Measurements from ENCODE around the gene SPOCK1. TPM values are rescaled to one million over a fixed set of nuclear protein-coding genes. Genes with fewer than 3 reads are reported as not detected.

The SPOCK1 gene
- total and polyA plus RNA-seq, 5 donors from 2014 or later, result 0.27 TPM; not detected in 4

GRCh38 chr5:137026296-137026695, 472.8 kb downstream of the SPOCK1 start:
- peaks cover 0 to 3% (median 0%) of the 10 kb centered on the region in 7 donors for H3K9me3 Mint-ChIP-seq
- Histone ChIP-seq H3K4me3 (ENCODE audit: low read depth, low read length) (no peak overlapping the region), H3K9me3 (ENCODE audit: control insufficient read depth in 2 of 2, low read length in 2 of 2) (no peaks in the 10 kb centered on the region), H3K27me3 (ENCODE audit: control insufficient read depth, insufficient read depth, low read length) (no peaks in the 10 kb centered on the region), H3K4me1 (ENCODE audit: control insufficient read depth, insufficient read depth, low read length, poor library complexity, severe bottlenecking) (no peaks in the 10 kb centered on the region), H3K27ac (ENCODE audit: insufficient read depth, low read length, poor library complexity, severe bottlenecking) (no peak overlapping the region), H3K36me3 (ENCODE audit: control insufficient read depth, insufficient read depth, low read length) (no peaks in the 10 kb centered on the region)
- DNase-seq, result no peak
- H3K27me3 Mint-ChIP-seq, result no peaks in the 10 kb centered on the region
- H3K27ac Mint-ChIP-seq, result no peak overlapping the region
- no peak for ATAC-seq (ENCODE audit: low read depth in 2 of 2)
- H3K36me3 Mint-ChIP-seq, result no peaks in the 10 kb centered on the region
- peaks cover 0 to 7% (median 0%) of the 10 kb centered on the region in 4 donors for H3K4me1 Mint-ChIP-seq
- H3K4me3 Mint-ChIP-seq, result no peak overlapping the region

DNA sequence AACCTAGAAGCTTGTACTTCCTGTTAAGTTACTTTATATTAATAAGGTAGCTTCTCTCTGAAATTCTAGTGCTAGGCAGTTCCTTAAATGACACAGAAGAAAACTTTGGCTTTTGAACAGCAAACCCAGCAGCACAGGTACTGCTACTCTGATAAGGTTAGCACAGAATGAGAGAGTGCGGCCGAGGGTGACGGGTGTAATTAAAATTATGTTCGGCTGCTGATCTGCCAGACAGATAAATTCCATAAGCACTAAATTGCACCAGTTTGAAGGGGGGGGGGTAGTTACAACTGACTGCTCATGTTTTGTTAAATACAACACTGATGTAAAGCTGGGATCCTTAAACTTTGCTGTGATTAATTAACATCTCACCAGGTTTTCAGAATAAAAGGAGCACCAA, 475.1 kb downstream of the SPOCK1 start:
- Histone ChIP-seq H3K36me3 (ENCODE audit: control insufficient read depth, insufficient read depth, low read length) (no peaks in the 10 kb centered on the region), H3K4me1 (ENCODE audit: control insufficient read depth, insufficient read depth, low read length, poor library complexity, severe bottlenecking) (no peaks in the 10 kb centered on the region), H3K4me3 (ENCODE audit: low read depth, low read length) (no peak overlapping the region), H3K27ac (ENCODE audit: insufficient read depth, low read length, poor library complexity, severe bottlenecking) (no peak overlapping the region), H3K9me3 (ENCODE audit: control insufficient read depth in 2 of 2, low read length in 2 of 2) (no peaks in the 10 kb centered on the region), H3K27me3 (ENCODE audit: control insufficient read depth, insufficient read depth, low read length) (no peaks in the 10 kb centered on the region)
- ATAC-seq (ENCODE audit: low read depth in 2 of 2) (no peak), DNase-seq (no peak)
- Mint-ChIP-seq H3K4me1 (peaks cover 0 to 7% (median 0%) of the 10 kb centered on the region in 4 donors), H3K4me3 (no peak overlapping the region), H3K27ac (no peak overlapping the region), H3K9me3 (peaks cover 0 to 1% (median 0%) of the 10 kb centered on the region in 7 donors), H3K36me3 (no peaks in the 10 kb centered on the region), H3K27me3 (no peaks in the 10 kb centered on the region)

DNA sequence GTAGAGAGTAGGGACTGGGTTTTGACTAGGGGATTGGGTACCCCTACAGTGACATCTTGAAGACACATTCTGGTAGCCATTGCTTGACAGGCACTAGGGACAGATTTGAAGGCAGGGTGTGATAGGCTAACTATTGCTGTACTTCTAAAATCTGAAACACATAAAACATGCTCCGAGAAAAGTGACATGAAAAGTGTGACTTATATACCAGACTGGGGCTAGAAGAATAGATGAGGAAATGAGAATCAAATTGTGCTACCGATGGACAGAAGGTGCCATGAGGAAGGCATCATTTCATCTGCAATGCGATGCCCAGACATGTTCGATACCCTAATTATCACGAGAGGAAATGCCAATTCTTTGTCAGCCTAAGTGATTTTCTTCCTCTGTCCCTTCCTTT, 475.8 kb downstream of the SPOCK1 start:
- Histone ChIP-seq H3K9me3 (ENCODE audit: control insufficient read depth in 2 of 2, low read length in 2 of 2) (no peaks in the 10 kb centered on the region), H3K4me3 (ENCODE audit: low read depth, low read length) (no peak overlapping the region), H3K36me3 (ENCODE audit: control insufficient read depth, insufficient read depth, low read length) (no peaks in the 10 kb centered on the region), H3K27me3 (ENCODE audit: control insufficient read depth, insufficient read depth, low read length) (no peaks in the 10 kb centered on the region), H3K27ac (ENCODE audit: insufficient read depth, low read length, poor library complexity, severe bottlenecking) (no peak overlapping the region), H3K4me1 (ENCODE audit: control insufficient read depth, insufficient read depth, low read length, poor library complexity, severe bottlenecking) (no peaks in the 10 kb centered on the region)
- ATAC-seq (ENCODE audit: low read depth in 2 of 2) (no peak), DNase-seq (no peak)
- H3K27ac Mint-ChIP-seq, result no peak overlapping the region
- no peaks in the 10 kb centered on the region for H3K27me3 Mint-ChIP-seq
- no peak overlapping the region for H3K4me3 Mint-ChIP-seq
- H3K36me3 Mint-ChIP-seq, result no peaks in the 10 kb centered on the region
- no peaks in the 10 kb centered on the region for H3K9me3 Mint-ChIP-seq
- peaks cover 0 to 7% (median 0%) of the 10 kb centered on the region in 4 donors for H3K4me1 Mint-ChIP-seq

- no peak overlapping the region for H3K4me3 Mint-ChIP-seq
These were observed 476.4 kb downstream of the SPOCK1 start for GRCh38 chr5:137022725-137023124.

DNA sequence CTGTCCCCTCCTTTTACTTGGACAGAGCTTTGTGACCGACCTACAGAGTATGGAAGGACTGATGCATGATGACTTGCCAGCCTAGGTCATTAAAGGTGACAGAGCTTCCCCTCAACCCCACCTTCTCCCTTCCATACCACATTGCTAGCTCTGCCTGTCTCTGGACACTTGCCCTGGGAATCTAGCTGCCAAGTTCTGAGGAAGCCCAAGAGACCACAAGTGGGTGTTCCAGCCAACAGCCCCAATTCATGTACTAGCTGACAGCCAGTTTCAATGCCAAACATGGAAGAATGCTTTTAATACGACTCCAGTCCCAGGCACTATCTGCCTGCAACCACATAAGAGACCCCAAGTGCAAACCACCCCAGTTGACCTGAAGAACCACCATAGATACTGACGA, 477.1 kb downstream of the SPOCK1 start:
- Mint-ChIP-seq H3K4me1 (peaks cover 0 to 7% (median 0%) of the 10 kb centered on the region in 4 donors), H3K4me3 (no peak overlapping the region), H3K36me3 (no peaks in the 10 kb centered on the region), H3K9me3 (no peaks in the 10 kb centered on the region), H3K27me3 (no peaks in the 10 kb centered on the region), H3K27ac (no peak overlapping the region)
- Histone ChIP-seq H3K4me1 (ENCODE audit: control insufficient read depth, insufficient read depth, low read length, poor library complexity, severe bottlenecking) (no peaks in the 10 kb centered on the region), H3K4me3 (ENCODE audit: low read depth, low read length) (no peak overlapping the region), H3K27ac (ENCODE audit: insufficient read depth, low read length, poor library complexity, severe bottlenecking) (no peak overlapping the region), H3K27me3 (ENCODE audit: control insufficient read depth, insufficient read depth, low read length) (no peaks in the 10 kb centered on the region), H3K9me3 (ENCODE audit: control insufficient read depth in 2 of 2, low read length in 2 of 2) (no peaks in the 10 kb centered on the region), H3K36me3 (ENCODE audit: control insufficient read depth, insufficient read depth, low read length) (no peaks in the 10 kb centered on the region)
- no peak for ATAC-seq (ENCODE audit: low read depth in 2 of 2)
- DNase-seq, result no peak

More at GRCh38 chr5:137022725-137023124, 476.4 kb downstream of the SPOCK1 start:
- H3K27me3 ChIP-seq (ENCODE audit: control insufficient read depth, insufficient read depth, low read length), result no peaks in the 10 kb centered on the region
- H3K9me3 ChIP-seq (ENCODE audit: control insufficient read depth in 2 of 2, low read length in 2 of 2), result no peaks in the 10 kb centered on the region
- no peak overlapping the region for H3K27ac ChIP-seq (ENCODE audit: insufficient read depth, low read length, poor library complexity, severe bottlenecking)
- no peak for DNase-seq
- H3K27me3 Mint-ChIP-seq, result no peaks in the 10 kb centered on the region
- H3K36me3 ChIP-seq (ENCODE audit: control insufficient read depth, insufficient read depth, low read length), result no peaks in the 10 kb centered on the region
- no peak overlapping the region for H3K27ac Mint-ChIP-seq
- no peaks in the 10 kb centered on the region for H3K4me1 ChIP-seq (ENCODE audit: control insufficient read depth, insufficient read depth, low read length, poor library complexity, severe bottlenecking)
- H3K9me3 Mint-ChIP-seq, result no peaks in the 10 kb centered on the region
- no peaks in the 10 kb centered on the region for H3K36me3 Mint-ChIP-seq
- no peak overlapping the region for H3K4me3 ChIP-seq (ENCODE audit: low read depth, low read length)
- H3K4me1 Mint-ChIP-seq, result peaks cover 0 to 7% (median 0%) of the 10 kb centered on the region in 4 donors
- ATAC-seq (ENCODE audit: low read depth in 2 of 2), result no peak

- no peaks in the 10 kb centered on the region for H3K4me1 ChIP-seq (ENCODE audit: control insufficient read depth, insufficient read depth, low read length, poor library complexity, severe bottlenecking)
- H3K27ac Mint-ChIP-seq, result no peak overlapping the region
- no peak overlapping the region for H3K4me3 ChIP-seq (ENCODE audit: low read depth, low read length)
- H3K9me3 ChIP-seq (ENCODE audit: control insufficient read depth in 2 of 2, low read length in 2 of 2), result no peaks in the 10 kb centered on the region
- peaks cover 0 to 7% (median 0%) of the 10 kb centered on the region in 4 donors for H3K4me1 Mint-ChIP-seq
- H3K36me3 Mint-ChIP-seq, result no peaks in the 10 kb centered on the region
- ATAC-seq (ENCODE audit: low read depth in 2 of 2) (no peak), DNase-seq (no peak)
- no peaks in the 10 kb centered on the region for H3K27me3 Mint-ChIP-seq
- no peak overlapping the region for H3K27ac ChIP-seq (ENCODE audit: insufficient read depth, low read length, poor library complexity, severe bottlenecking)
- no peak overlapping the region for H3K4me3 Mint-ChIP-seq
- no peaks in the 10 kb centered on the region for H3K9me3 Mint-ChIP-seq
- no peaks in the 10 kb centered on the region for H3K36me3 ChIP-seq (ENCODE audit: control insufficient read depth, insufficient read depth, low read length)
- no peaks in the 10 kb centered on the region for H3K27me3 ChIP-seq (ENCODE audit: control insufficient read depth, insufficient read depth, low read length)
These were observed 479.9 kb downstream of the SPOCK1 start for GRCh38 chr5:137019229-137019628.

GRCh38 chr5:137016783-137017324, 482.3 kb downstream of the SPOCK1 start:
- no peak for DNase-seq

DNA sequence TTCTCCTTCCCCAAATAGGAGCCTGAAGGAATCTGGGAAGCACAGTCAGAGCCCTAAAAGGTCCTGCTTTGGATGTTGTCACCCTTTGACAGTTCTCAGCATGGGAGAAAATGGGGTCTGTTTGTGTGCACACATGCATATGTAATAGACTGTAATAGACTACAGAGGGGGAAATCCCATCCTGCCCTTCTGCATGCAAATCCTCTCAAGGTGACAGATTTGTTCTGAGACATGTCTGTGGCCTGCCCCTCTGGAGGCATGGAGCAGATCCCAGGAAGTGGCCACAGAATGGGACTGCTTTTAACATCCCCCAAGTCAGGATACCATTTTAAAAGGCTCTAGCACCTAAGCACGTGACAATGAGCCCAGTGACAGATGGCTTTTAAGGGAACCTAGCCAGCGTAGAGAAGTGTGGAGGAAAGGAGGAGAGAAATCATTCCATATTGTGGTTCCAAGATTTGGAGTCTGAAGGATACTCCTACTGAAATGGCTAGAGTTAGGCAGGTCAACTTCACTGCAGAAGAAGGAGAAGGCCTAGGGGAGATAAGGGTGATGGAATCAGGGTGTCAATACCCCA, 483.5 kb downstream of the SPOCK1 start:
- no peaks in the 10 kb centered on the region for H3K4me1 Mint-ChIP-seq
- DNase-seq (no peak), ATAC-seq (ENCODE audit: low read depth in 2 of 2) (no peak)
- H3K27me3 Mint-ChIP-seq, result no peaks in the 10 kb centered on the region
- no peaks in the 10 kb centered on the region for H3K9me3 Mint-ChIP-seq
- Histone ChIP-seq H3K9me3 (ENCODE audit: control insufficient read depth in 2 of 2, low read length in 2 of 2) (no peaks in the 10 kb centered on the region), H3K4me3 (ENCODE audit: low read depth, low read length) (no peak overlapping the region), H3K4me1 (ENCODE audit: control insufficient read depth, insufficient read depth, low read length, poor library complexity, severe bottlenecking) (no peaks in the 10 kb centered on the region), H3K27me3 (ENCODE audit: control insufficient read depth, insufficient read depth, low read length) (no peaks in the 10 kb centered on the region), H3K36me3 (ENCODE audit: control insufficient read depth, insufficient read depth, low read length) (no peaks in the 10 kb centered on the region), H3K27ac (ENCODE audit: insufficient read depth, low read length, poor library complexity, severe bottlenecking) (no peak overlapping the region)
- no peak overlapping the region for H3K27ac Mint-ChIP-seq
- no peaks in the 10 kb centered on the region for H3K36me3 Mint-ChIP-seq
- H3K4me3 Mint-ChIP-seq, result no peak overlapping the region

More at GRCh38 chr5:137016783-137017324, 482.3 kb downstream of the SPOCK1 start:
- H3K9me3 Mint-ChIP-seq, result no peaks in the 10 kb centered on the region
- no peaks in the 10 kb centered on the region for H3K36me3 ChIP-seq (ENCODE audit: control insufficient read depth, insufficient read depth, low read length)
- no peak overlapping the region for H3K27ac ChIP-seq (ENCODE audit: insufficient read depth, low read length, poor library complexity, severe bottlenecking)
- H3K4me3 ChIP-seq (ENCODE audit: low read depth, low read length), result no peak overlapping the region
- no peak for ATAC-seq (ENCODE audit: low read depth in 2 of 2)
- H3K36me3 Mint-ChIP-seq, result no peaks in the 10 kb centered on the region
- no peaks in the 10 kb centered on the region for H3K4me1 Mint-ChIP-seq
- no peak overlapping the region for H3K27ac Mint-ChIP-seq
- no peaks in the 10 kb centered on the region for H3K9me3 ChIP-seq (ENCODE audit: control insufficient read depth in 2 of 2, low read length in 2 of 2)
- no peaks in the 10 kb centered on the region for H3K27me3 ChIP-seq (ENCODE audit: control insufficient read depth, insufficient read depth, low read length)
- no peak overlapping the region for H3K4me3 Mint-ChIP-seq
- no peaks in the 10 kb centered on the region for H3K27me3 Mint-ChIP-seq
- H3K4me1 ChIP-seq (ENCODE audit: control insufficient read depth, insufficient read depth, low read length, poor library complexity, severe bottlenecking), result no peaks in the 10 kb centered on the region

Measured in CD4-positive, CD25-positive, alpha-beta regulatory T cell (primary cell).